ENCODE measurements around the gene ADAM15.

The ADAM15 gene

GRCh38 chr1:155091071-155092051, 40.2 kb downstream of the ADAM15 start:
- peak; percentile 76 for DNase-seq (ENCODE audit: low read depth)
- TF ChIP-seq CTCF (IDR thresholded peaks at IDR 0.05; ENCODE audit: low read length, missing control alignments), result peak; percentile 91
- H3K4me3 ChIP-seq (replicated peaks; ENCODE audit: low read depth, low read length), result no peak overlapping the region

GRCh38 chr1:155092131-155092530, 41.0 kb downstream of the ADAM15 start:
- no peak for DNase-seq (ENCODE audit: low read depth)
- TF ChIP-seq CTCF (IDR thresholded peaks at IDR 0.05; ENCODE audit: low read length, missing control alignments), result no peak
- no peak overlapping the region for H3K4me3 ChIP-seq (replicated peaks; ENCODE audit: low read depth, low read length)

- H3K4me3 ChIP-seq (replicated peaks; ENCODE audit: low read depth, low read length), result no peak overlapping the region
- no peak for TF ChIP-seq CTCF (IDR thresholded peaks at IDR 0.05; ENCODE audit: low read length, missing control alignments)
- no peak for DNase-seq (ENCODE audit: low read depth)
Observed at GRCh38 chr1:155092641-155093040, 41.5 kb downstream of the ADAM15 start.

GRCh38 chr1:155093911-155094621, 43.0 kb downstream of the ADAM15 start:
- peak; percentile 68 for DNase-seq (ENCODE audit: low read depth)
- H3K4me3 ChIP-seq (replicated peaks; ENCODE audit: low read depth, low read length), result no peak overlapping the region
- peak; percentile 54 for TF ChIP-seq CTCF (IDR thresholded peaks at IDR 0.05; ENCODE audit: low read length, missing control alignments)

- no peak overlapping the region for H3K4me3 ChIP-seq (replicated peaks; ENCODE audit: low read depth, low read length)
- TF ChIP-seq CTCF (IDR thresholded peaks at IDR 0.05; ENCODE audit: low read length, missing control alignments), result no peak
- no peak for DNase-seq (ENCODE audit: low read depth)
Observed at GRCh38 chr1:155094622-155094948, 43.5 kb downstream of the ADAM15 start.

GRCh38 chr1:155099331-155099730, 48.2 kb downstream of the ADAM15 start:
- no peak for DNase-seq (ENCODE audit: low read depth)
- no peak overlapping the region for H3K4me3 ChIP-seq (replicated peaks; ENCODE audit: low read depth, low read length)
- TF ChIP-seq CTCF (IDR thresholded peaks at IDR 0.05; ENCODE audit: low read length, missing control alignments), result no peak

All from fibroblast of pulmonary artery (primary cell).